Lower leg skin (tissue), 3 donors: ENCODE data around the gene WWC1.

Experiments used
- POLR2A ChIP-seq, 2 donors: fragments of 450-650 bp; IDR thresholded peaks; one replicate each; pipeline ENCODE4 v1.6.1; 2016 to 2017; ENCODE audit warnings: antibody characterized with exemption in 2 of 2, mild to moderate bottlenecking in 1 of 2, moderate library complexity in 1 of 2
- TF ChIP-seq, protein P1 (sequence below), 3 donors: fragments of 450-650 bp; IDR thresholded peaks; one replicate each; pipeline ENCODE4 v1.5.1; 2016; ENCODE audit warnings: antibody characterized with exemption in 3 of 3, mild to moderate bottlenecking in 3 of 3, moderate library complexity in 2 of 3

DNA sequence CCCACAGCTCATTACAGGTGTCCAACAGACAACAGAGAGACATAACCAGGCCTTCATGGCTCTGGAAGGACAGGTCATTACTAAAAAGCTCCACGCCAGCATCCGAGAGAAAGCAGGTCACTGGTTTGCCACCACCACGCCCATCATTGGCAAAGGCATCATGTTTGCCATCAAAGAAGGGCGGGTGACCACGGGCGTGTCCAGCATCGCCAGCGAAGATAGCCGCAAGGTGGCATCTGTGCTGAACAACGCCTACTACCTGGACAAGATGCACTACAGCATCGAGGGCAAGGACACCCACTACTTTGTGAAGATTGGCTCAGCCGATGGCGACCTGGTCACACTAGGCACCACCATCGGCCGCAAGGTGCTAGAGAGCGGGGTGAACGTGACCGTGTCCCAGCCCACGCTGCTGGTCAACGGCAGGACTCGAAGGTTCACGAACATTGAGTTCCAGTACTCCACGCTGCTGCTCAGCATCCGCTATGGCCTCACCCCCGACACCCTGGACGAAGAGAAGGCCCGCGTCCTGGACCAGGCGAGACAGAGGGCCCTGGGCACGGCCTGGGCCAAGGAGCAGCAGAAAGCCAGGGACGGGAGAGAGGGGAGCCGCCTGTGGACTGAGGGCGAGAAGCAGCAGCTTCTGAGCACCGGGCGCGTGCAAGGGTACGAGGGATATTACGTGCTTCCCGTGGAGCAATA, 29.3 kb upstream of the WWC1 start:
- TF ChIP-seq, protein P1, sequence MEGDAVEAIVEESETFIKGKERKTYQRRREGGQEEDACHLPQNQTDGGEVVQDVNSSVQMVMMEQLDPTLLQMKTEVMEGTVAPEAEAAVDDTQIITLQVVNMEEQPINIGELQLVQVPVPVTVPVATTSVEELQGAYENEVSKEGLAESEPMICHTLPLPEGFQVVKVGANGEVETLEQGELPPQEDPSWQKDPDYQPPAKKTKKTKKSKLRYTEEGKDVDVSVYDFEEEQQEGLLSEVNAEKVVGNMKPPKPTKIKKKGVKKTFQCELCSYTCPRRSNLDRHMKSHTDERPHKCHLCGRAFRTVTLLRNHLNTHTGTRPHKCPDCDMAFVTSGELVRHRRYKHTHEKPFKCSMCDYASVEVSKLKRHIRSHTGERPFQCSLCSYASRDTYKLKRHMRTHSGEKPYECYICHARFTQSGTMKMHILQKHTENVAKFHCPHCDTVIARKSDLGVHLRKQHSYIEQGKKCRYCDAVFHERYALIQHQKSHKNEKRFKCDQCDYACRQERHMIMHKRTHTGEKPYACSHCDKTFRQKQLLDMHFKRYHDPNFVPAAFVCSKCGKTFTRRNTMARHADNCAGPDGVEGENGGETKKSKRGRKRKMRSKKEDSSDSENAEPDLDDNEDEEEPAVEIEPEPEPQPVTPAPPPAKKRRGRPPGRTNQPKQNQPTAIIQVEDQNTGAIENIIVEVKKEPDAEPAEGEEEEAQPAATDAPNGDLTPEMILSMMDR (IDR thresholded peaks at IDR 0.05) = no peak
- no peak for TF ChIP-seq POLR2A (IDR thresholded peaks at IDR 0.05)
